HG03575 (cell line): Measurements from ENCODE around the gene RBM3.

Experiments
- ATAC-seq: cut with Tn5 transposase; IDR thresholded peaks from one replicate; pipeline ENCODE4 v1.9.1; 2021; ENCODE audit not compliant: unreplicated experiment, insufficient number of reproducible peaks, low FRiP score; ENCODE audit errors: extremely low read depth

RBM3 gene

DNA sequence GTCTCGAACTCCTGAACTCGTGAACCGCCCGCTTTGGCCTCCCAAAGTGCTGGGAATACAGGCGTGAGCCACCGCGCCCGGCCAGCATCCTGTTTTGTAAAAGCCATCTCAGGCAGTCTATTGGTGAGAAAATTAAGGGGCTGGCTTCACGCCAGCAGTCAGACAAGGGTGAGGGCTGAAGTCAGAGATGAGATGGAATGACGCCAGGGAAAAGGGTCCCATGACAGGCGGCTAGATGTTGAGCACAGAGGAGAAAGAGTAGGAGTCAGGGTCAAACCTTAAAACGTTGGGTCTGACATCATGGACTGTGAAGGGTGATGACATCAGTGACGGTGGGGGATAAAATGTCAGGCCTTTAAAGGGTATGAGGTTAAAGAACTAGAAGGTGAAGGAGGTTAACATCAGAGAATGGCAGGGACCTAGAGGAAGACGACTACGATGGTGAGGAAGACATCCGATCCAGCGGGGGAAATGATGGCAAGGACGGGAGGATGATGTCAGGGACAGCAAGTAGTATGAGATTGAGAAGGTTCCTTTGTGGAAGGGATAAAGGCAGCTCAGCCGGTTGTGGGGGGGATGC, 504 bp upstream of the RBM3 start:
- no peak for ATAC-seq

DNA sequence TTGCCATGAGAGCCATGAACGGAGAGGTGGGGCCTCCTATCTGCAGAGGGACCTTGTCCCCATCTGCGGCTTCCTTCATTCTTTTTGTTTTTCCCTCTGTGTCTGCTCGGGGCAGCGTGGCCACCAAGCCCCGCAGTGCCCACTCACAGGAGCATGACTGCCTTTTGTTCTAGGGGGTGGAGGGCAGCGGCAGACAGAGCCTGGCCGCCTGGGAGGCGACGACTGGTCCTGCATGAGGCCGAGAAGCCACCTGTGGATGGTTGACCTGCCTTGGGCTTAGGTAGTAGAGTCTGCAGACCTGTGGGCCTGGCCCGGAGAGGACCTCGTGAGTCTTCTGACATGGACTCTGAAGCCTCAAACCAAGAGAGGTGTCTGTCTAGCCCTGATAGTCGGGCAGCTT, 1.4 kb downstream of the RBM3 start:
- no peak for ATAC-seq

DNA sequence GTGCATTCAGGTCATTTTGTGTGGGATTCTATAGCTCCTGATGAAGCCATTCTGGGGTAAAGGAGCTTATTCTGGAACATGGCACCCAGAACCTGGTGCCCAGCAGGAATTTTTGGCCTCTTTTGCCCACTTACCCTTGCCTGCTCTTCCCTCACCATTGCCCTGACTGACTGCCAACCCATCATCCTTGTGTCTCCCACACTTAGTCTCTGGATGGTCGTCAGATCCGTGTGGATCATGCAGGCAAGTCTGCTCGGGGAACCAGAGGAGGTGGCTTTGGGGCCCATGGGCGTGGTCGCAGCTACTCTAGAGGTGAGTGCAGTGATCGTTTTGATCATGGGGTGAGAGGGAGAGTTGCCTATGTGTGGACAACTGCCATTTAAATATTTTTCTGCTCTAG, 1.8 kb downstream of the RBM3 start:
- ATAC-seq, result no peak

DNA sequence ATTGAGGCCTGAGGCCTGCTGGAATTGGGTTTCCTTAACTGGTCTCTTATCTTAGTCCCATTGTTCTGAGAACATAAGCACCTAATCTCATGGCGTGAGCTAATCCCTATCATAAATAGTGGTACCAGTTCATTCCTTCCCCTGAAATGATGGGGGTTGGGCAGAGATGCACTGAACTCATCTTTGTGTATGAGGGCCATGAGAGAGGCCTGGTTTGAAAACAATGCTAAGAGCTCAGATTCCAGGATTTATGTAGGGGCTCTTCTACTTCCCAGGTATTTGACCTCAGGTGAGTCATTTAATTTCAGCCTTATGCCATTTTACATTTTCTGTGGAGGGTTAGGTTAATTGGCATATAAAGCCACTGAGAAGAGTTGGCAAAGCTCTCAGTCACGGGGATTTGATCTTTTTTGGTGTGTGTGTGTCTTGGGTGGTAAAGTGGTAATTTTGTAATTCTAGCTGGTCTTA, 4.4 kb downstream of the RBM3 start:
- ATAC-seq, result no peak

DNA sequence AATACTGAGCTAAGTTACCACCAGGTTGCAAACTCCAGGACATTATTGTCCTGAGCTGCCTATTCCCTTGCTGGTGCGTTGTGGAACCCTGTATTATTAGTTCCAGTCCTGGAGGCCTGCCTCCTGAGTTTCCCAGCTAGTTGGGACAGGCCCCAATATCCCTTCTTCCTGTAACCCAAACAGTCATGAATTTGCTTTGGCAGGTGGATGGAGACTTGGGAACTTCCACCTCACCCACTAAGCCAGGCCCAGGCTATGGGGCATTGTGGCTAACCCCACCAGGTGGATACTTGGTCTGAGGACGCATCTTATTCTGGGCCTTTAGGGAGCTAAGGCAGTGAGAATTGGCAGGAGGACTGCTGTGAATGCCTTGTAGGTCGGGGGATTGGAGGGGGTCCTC, 5.0 kb downstream of the RBM3 start:
- no peak for ATAC-seq

DNA sequence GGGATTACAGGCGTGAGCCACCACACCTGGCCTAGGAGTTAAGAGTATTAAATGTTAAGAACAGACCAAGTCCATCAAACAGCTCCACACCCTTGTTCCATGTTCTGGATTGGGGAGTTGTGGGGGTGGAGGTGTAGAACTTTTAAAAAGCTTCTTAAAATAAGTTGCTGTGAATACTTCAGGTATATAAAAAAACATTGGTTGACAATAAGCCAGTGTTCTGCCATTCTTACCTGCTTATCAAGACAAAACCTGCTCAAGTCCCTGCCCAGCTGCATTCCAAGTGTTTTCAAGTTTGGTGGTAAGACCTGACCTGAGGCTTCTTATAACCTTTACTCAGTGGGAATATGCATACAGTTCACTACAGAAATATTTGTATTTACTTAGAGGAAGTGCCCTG, 6.4 kb downstream of the RBM3 start:
- ATAC-seq, result no peak

DNA sequence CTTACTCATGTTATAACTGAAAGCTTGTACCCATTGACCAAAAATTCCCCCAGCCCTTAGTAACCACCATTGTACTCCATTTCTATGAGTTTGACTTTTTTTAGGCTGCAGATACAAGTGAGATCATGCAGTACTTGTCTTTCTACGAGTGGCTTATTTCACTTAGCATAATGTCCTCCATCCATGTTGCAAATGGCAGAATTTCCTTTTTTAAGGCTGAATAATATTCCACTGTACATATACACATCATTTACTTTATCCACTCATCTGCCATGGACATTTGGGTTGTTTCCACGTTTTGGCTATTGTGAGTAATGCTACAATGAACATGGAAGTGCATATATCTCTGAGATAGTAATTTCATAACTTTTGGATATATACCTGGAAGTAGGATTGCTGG, 10.4 kb downstream of the RBM3 start:
- ATAC-seq, result no peak

DNA sequence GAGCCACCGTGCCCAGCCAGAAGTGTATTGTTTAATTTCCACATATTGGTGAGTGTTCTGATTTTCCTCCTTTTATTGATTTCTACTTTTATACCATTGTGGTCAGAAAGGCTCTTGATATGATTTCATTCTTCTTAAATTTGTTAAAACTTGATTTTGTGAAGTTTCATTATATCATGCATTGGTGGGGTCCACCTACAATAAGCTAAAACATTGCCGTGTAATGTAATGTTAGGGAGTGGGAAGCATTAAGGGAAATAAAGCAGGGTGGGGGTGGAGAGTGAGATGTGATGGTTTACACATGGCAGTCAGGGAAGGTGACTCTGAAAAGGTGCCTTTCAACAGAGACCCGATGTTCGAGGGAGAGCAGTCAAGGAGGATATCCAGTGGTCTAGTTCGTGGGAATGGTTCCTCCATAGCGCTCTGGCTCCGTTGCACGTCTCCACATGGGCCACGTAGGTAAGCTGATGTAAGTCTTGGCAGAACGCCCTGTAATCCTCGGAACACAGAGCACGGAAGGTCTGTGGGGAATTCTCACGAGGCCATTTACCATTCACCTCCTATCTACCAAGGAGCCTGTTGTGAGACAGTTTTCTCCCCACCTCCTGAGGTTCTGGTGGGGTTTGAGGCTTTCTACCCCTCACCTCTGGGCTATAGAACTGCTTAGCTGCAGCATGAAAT, 15.3 kb downstream of the RBM3 start:
- ATAC-seq, result no peak

DNA sequence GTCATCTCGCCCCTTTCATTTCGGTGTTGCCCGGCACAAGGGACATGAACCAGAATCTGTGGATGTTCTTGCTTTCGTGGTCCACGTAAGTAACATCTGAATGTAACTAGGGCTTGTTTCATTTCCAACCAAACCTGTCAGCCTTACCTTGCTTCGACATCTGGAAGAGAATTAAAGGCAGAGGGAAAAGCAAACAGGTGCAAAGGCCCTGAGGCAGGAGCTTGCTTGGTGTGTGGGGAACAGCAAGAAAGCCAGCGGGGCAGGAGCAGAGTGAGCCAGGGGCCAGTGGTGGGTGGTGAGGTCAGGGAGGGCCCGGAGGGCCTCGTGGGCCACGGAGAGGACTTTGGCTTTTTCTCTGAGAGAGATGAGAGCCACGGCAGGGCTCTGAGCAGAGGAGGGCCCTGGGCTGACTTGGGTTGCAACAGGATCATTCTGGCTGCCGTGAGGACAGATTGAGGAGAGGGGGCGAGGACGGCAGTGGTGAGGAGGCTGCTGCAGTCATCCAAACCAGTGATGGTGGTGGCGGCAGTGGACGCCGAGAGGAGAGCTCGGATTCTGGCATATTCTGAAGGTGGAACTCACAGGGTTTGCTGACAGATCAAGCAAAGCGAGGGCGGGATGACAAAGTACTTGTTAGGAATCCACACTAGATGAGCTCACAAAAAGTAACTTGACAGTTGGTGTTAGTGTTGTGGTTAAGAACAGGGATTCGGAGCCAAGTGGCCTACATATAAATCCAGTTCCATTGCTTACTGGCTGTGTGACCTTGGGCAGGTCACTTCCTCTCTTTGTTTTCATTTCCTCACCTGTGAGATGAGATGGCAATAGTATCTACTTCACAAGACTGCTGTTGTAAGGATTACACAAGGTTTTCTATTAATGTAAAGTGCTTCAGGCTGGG, 16.2 kb downstream of the RBM3 start:
- ATAC-seq, result no peak

DNA sequence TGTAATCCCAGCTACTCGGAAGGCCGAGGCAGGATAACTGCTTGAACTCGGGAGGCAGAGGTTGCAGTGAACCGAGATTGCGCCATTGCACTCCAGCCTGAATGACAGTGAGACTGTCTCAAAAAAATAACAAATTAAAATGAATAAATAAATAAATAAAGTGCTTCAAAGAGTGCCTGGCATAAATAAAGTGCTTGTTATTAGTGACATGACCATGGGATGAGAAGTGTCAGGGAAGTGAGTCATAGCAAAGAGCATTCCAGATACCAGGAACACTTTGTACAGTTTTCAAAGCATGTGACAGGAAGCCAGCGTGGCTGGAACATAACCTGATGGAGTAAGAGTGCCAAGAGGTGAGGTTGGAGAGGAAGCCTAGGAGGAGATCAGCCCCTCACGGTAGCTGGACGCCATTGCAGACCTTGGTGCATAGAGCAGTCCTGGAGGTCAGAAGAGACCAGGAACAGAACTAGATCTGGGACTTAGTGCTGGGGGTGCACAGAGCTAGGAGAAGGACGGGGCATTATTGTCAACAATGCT, 17.0 kb downstream of the RBM3 start:
- no peak for ATAC-seq

DNA sequence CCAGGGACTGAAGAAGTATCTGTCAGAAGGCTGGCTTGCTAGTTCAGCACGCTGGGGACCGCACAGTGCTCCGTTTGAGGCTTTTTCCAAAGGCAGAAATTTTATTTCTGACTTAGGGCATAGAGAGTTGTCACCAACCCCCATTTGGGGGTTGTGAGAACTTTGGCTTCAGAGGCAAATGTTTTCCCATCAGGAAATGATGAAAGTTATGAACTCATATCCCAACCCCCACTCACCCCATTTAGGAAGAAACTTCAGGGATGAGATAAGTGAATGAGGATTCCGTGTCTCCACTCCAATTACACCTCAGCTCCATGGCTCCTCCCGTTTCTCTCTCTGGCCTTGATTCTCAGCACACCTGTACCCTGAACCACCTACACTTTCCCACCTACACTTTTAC, 18.7 kb downstream of the RBM3 start:
- ATAC-seq, result no peak

DNA sequence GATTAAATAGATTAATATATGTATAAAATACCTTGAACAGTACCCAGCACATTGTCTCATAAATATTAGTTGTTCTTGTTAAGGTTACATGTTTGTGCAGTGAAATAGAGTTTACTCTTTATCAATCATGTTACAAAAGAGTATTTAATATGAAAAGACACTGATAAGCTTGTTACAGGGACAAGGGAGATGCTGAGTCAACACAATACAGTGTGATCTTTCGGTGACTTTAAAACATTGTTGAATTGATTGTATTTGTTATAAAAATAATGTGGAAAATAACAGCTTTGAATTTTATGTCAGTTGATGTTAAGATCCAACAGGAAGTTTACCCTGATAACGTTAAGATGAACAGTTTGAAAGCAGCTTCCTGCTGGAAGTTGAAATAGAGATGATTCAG, 21.6 kb downstream of the RBM3 start:
- ATAC-seq, result no peak

DNA sequence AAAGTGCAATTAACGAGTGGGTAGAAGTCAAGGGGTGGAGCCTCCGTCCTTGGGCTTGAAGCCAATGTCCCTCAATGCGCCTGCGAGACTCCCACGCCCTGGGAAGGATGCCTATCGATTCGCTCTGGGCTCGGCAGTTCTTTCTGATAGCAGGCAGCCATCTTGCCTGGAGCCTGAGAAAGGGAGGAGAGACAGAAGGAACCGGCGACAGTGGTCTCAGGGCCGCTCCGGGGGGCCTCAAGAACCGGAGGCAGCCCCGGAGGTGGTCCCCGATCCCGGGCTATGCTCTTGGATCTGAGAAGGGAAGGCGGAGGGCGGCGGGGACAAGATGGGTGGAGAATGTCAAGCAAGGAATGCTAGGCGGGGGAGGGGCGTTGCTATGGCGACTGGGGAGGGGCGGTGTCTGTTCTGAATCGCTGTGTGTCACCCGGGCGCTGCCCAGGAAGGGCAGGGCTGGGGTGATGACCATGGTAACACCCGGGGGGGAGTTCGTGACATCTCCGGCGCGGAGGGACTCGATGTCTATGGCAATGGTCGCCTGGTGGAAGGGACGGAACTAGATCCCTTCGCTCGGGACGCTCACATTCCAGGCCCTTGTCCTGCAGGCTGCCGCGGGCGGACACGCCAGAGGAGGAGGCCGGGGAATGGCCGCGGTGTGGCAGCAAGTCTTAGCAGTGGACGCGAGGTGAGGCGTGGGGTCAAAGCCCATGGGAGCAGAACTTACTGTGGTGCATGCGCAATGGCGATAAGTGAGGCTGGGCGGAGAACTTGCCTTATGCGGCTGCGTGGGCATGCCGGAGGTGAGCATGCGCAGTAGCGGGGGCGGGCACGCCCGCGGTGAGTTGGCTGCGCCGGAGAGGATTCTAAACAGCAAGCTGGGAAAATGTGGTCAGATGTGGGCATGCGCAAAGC, 23.3 kb downstream of the RBM3 start, which contains the start of gene WDR13:
TSS of gene WDR13 (plus strand) at position 140 of the 912 bp plus-strand sequence. CDS start at position 645, 505 bp downstream.
- no peak for ATAC-seq

DNA sequence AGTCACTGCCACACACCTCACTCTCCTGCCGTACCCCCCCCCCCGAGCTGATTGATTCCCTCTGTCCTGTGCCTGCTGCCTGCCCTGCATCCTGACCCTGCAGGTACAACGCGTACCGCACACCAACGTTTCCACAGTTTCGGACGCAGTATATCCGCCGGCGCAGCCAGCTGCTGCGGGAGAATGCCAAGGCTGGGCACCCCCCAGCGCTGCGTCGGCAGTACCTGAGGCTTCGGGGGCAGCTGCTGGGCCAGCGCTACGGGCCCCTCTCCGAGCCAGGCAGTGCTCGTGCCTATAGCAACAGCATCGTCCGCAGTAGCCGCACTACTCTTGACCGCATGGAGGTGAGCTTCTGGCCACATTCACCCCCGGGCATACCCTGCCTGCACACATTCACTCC, 24.3 kb downstream of the RBM3 start:
- ATAC-seq, result no peak

DNA sequence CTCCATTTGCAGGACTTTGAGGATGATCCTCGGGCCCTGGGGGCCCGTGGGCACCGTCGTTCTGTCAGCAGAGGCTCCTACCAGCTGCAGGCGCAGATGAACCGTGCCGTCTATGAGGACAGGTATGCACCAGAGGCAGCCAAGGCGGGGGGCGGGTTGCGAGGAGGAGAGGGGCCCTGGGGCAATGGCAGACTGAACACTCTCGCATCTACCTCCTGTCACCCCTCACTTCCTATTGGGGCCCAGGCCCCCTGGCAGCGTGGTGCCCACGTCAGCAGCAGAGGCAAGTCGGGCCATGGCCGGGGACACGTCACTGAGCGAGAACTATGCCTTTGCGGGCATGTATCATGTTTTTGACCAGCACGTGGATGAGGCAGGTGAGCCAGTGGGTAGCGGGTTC, 25.1 kb downstream of the RBM3 start:
- no peak for ATAC-seq

DNA sequence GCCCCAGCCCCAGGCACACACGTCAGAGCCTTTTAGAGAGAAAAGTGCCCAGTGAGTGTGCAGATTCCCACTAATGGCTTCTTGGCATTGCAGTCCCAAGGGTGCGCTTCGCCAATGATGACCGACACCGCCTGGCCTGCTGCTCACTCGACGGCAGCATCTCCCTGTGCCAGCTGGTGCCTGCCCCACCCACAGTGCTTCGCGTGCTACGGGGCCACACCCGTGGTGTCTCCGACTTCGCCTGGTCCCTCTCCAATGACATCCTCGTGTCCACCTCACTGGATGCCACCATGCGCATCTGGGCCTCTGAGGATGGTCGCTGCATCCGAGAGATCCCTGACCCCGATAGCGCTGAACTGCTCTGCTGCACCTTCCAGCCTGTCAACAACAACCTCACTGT, 25.9 kb downstream of the RBM3 start:
- no peak for ATAC-seq

DNA sequence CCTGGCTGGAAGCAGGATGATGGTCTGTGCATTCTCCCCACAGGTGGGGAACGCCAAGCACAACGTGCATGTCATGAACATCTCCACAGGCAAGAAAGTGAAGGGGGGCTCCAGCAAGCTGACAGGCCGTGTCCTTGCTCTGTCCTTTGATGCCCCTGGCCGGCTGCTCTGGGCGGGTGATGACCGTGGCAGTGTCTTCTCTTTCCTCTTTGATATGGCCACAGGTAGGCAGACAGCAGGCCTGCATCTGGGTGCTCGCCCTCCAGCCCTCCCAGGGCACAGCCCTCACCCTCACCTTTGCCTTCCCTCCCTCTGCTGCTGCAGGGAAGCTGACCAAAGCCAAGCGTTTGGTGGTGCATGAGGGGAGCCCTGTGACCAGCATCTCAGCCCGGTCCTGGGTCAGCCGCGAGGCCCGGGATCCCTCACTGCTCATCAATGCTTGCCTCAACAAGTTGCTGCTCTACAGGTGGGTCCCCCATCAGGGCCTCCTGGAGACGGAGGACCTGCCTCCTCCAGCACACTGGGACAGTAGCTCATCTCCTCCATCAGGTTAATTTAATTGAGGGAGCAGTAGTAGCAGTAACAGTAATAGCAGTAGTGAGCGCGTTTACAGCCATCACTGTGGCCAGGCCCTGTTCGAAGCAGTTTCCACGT, 27.6 kb downstream of the RBM3 start:
- ATAC-seq, result no peak

DNA sequence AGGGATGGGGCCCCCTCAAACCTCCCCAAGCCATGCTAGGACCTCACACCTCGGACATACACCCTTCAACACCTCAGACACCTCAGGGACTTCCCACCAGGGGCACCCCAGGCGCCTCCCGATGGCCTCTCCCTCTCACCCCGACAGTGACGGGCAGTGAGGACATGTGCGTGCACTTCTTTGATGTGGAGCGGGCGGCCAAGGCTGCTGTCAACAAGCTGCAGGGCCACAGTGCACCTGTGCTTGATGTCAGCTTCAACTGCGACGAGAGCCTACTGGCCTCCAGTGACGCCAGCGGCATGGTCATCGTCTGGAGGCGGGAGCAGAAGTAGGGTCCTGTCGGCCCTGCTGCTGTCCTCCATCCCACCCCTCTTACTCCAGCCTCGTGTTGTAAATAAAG, 30.4 kb downstream of the RBM3 start:
- no peak for ATAC-seq
